GM19239 (cell line): ENCODE measurements around the gene MAN1C1.
"Not testable (repeated sequence)": the region's sequence is repeated elsewhere in the genome, so short reads cannot be mapped to it uniquely, and the experiment has no call there.

Experiments
- DNase-seq: peaks from one replicate; pipeline ENCODE4 v3.0.0; 2011; ENCODE audit warnings: low spot score; ENCODE audit not compliant: insufficient read length
- FAIRE-seq: peaks from 2 replicates; lab custom pipeline; 2011; peaks lifted over from hg19 to GRCh38; lab: Jason Lieb, UNC

The MAN1C1 gene

DNA sequence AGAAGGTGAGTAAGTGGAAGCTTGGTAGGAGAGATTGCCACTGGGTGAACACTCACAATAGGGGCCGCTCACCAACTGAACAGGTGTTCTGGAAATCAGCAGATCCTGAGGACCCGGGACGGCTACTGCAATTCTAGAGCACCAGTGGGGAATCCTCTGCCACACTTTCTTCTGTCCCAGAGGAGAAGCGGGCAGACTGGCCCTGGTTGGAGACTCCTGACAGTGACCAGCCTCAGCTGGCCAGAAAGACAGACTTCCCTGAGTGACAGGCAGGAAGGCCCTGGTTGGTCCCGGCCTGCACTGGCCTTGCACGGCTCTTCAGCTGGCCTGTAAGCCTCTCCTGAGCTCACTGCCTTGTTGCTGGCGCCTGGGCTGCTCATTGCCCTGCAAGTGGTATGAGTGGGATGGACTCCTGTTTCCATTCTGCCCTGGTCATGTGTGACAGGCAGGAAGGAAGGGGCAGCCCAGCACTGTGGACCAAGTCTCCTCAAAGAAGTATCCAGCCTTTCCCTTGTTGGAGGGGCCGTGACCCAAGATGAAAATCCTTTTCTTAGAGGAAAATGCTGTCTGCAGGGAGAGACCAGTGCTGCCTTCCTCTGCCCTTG lies 34.5 kb downstream of the MAN1C1 start:
- DNase-seq: no peak
- no peak for FAIRE-seq

DNA sequence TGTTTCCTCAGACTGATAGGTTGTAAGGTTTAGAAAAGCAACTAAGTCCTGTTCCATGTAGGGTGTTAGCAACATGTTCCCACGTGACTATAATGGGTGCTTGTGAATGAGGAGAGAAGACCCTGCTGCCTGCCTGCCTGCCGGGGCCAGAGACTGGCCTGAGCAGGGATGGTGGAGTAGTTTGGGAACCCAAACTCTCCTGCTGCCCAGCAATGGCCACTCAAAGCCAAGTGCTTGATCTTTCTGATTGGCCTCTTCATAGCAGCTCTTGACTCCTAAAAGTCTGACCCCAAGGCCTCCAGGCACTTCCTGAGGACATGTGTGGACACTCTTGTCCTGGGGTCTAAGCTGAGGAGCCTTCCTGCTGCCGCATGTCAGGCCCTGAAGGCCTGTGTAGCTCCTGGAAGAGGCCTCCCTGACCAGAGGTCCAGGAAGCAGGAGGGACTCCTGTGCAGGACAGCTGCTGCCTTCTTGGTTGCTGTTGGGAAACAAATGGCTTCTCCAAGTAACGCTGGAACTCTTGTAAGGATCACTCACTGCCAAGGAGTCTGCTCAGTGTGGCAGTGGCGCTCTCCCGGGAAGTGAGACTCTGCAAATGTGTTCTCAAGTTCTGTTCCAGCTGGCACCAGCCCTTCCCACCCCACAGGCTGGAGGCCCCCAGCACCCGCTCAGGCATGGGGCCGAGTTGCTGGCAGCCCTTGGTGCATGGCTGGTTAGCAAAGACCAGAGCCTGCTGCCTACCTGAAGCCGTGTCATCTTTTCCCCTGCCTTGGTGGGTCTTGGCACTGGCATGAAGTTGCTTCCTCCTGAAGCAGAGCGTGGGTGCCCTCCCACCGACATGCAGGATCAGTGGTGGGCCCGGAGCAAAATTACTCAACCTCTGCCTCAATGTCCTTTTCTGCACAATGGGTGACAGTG lies 35.5 kb downstream of the MAN1C1 start:
- DNase-seq: no peak
- FAIRE-seq: no peak

DNA sequence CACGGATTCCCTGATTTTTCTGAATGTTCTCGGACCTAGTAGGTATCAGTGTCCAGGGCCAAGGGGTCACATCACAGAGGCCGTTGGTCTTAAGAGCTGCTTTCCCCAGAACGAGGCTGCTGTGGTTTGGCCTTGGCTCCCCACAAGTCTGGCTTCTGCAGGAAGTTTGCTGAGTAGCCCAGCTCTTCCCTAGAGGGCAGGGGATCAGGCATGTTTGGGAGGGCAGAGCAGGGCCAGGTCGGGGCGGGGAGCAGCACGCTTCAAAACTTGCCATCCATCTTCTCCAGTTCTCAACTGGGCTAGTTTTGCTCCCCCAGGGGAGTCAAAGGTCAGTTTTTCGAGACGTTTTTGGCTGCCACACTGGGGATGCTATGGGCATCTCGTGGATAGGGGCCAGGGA lies 37.0 kb downstream of the MAN1C1 start:
- no peak for DNase-seq

DNA sequence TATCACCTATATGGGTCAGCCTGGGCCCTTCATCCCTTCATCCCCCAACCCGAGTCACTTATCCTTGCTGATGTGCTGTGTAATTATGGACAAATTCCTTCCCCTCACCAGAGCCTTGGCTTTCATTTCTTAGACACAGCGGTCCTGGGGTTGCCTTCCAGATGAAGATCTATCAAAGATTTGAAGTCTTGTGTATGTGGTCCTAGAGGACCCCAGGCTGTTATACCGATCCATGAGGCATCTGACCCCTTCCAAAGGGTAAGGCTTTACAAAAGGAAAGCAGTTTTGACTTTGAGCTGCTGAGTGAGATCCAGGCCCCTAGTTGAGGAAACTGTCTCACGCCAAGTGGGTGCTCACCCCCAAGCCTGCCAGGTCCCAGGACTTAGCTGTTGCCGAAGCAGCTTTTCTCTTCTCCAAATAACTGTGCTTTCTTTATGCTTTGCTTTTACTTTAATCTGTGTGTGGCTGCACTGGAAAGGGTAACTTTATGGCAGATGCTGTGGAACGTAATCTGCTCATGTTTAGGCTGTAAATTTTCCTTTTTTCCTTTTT lies 37.6 kb downstream of the MAN1C1 start:
- FAIRE-seq (no peak), DNase-seq (no peak)

More for the DNA sequence above, 37.0 kb downstream of the MAN1C1 start:
- no peak for FAIRE-seq

DNA sequence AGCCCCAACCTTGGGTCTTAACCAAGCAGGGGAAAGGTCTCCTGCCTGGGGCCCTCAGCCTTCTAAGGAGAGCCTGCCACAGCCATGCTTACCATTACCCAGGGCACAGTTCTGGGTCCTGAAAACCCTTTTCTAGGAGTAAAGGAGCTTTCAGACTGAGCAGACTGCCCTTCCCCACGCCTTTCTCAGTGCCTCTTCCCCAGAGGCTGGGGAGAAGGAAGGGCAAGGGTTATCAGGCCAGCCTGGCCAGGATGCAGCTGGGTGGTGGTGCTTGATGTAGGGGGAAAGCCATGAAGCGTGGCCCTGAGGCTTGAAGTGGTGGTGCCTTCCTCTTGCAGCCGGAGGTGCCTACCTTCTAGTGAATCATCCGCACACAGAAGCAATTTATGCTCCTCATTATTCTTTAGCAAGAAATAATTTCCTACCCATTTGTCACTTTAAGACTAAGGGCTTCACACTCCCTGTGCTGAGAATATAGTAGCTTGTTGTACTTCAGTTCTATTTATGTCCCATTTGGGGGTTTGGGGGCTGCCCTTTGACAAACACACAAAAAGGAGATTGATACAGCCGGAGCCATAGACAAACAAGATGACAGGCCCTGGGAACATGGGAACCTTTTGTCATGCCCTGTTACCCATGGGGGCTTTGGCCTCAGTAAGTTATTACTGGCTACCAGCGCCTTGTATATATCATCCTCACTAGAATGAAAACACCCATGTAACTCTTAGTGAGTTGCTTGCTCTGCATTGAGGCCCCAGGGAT lies 40.7 kb downstream of the MAN1C1 start:
- no peak for FAIRE-seq
- no peak for DNase-seq

DNA sequence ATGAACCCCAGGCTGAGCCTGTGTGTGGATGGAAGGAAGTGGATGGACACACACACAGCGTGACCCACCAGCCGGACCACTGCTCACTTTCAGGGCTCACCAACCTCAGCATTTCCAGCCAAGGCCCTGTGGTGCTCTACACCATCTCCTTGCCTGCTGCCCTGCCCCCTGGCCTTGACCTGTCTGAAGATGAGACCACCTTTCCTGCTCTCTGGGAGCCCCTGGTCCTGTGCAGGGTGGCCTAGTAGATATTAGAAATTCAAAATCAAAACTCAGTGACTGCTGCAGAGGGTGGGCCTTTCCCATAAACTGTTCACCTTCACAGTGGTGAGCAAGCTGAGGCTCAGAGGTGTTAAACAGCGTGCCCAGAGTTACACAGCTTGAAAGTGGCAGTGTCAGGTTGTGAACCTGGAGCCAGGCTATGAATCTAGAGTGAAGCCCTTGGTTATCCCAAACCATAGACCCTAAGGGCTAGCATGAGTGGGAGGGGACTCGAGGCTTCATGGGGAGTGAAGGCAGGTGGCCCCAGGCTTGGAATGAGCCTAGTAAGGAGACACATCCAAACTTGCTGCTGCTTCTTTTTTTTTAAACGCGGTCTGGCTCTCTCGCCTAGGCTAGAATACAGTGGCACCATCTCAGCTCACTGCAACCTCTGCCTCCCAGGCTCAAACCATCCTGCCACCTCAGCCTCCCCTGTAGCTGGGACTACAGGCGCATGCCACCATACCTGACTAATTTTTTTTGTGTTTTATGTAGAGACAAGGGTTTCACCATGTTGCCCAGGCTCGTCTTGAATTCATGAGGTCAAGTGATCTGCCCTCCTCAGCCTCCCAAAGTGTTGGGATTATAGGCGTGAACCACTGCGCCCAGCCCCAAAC lies 41.5 kb downstream of the MAN1C1 start:
- no peak for DNase-seq
- no peak for FAIRE-seq

DNA sequence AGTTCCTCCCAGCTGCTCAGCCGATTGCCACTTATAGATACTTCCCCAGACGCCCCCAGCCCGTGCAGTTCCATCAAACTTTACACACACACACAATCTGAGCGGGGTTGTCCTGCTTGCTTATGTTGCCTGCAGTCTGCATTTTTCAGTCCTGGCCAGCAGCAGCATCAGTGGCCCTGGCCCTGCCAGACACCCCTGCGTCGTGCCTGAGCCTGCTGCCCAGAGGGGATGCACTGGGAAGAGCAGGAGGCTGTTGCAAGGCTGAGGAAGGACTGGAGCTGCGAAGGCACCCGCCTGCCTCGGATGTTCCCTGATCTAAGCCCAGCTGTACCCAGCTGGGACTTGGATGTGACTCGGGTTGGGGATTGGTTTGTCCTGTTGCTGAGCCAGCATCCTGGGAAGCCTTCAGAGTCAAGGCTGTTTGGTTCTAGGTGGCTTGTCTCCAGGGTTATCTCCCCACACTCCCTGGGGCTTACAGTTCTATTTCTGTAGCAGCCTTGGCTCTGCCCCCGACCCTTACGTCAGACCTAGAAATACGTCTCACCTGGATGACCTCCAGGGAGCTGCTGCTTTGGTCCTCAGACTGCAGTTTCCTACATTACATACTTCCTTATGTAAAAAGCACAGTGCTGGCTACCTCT lies 42.3 kb downstream of the MAN1C1 start:
- FAIRE-seq (no peak), DNase-seq (no peak)

DNA sequence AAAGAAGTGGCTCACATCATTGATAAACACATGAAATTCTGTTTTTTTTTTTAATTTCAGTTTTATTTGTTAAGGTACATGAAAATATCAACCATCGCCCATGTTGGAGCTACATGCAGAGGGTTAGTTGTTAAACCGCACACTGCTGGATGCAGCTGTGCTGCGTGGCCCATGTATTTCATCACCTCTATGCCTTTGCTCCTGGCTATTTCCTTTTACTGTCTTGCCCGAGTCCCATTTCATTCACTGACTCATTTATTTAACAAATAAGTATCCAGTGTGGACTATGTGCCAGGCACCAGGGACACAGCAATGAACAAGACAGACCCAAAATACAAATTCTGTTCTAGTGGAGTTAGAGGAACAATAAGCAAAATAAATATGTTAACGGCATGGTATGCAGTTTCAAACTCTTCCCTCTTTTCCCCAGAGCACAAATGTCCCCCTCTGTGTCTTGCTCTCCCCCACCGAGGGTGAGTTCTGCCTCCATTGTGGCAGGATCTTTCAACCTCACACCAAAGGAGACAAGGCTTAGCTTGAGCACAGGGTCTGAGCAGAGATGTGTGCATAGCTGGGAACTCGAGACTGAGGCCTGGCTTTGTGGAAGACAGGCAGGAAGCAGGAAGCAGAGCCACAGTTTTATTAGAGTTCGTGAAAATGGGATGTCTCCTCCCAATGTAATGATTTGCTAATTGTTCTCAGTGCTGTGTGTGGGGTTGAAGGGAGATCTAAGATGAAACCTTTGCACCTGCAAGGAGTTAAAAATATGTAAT lies 44.6 kb downstream of the MAN1C1 start:
- FAIRE-seq (no peak), DNase-seq (no peak)

DNA sequence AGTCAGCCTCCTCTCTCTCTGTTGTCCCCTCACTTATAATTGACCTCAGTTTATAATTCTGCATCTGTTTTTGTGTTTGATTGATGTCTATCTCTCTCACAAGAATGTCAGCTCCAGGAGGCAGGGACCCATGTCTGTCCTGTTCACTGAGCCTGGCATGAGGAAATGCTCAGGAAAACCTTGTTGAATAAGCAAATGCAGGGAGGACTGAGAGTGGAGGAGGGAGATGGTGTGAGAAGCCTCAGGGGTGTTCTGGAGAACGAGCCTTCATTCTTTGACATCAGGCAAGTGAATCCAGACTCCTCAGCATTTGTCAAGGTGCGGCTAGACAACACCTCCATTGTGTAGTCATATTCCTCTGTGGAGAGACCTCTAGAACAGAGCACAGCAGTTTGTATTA lies 45.5 kb downstream of the MAN1C1 start:
- DNase-seq (no peak), FAIRE-seq (no peak)

DNA sequence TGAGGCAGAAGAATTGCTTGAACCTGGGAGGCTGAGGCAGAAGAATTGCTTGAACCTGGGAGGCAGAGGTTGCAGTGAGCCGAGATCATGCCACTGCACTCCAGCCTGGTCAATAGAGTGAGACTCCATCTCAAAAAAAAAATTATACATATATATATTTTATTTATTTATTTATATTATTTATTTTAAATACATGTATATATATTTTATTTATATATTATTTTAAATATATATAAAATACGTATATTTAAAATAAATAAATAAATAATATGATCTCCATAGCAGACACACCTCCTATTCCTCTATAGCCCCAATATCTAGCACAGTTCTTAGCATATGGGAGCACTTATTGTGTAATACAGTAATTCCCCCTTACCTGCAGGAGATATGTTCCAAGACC lies 46.4 kb downstream of the MAN1C1 start:
- not testable (repeated sequence) for FAIRE-seq, DNase-seq

DNA sequence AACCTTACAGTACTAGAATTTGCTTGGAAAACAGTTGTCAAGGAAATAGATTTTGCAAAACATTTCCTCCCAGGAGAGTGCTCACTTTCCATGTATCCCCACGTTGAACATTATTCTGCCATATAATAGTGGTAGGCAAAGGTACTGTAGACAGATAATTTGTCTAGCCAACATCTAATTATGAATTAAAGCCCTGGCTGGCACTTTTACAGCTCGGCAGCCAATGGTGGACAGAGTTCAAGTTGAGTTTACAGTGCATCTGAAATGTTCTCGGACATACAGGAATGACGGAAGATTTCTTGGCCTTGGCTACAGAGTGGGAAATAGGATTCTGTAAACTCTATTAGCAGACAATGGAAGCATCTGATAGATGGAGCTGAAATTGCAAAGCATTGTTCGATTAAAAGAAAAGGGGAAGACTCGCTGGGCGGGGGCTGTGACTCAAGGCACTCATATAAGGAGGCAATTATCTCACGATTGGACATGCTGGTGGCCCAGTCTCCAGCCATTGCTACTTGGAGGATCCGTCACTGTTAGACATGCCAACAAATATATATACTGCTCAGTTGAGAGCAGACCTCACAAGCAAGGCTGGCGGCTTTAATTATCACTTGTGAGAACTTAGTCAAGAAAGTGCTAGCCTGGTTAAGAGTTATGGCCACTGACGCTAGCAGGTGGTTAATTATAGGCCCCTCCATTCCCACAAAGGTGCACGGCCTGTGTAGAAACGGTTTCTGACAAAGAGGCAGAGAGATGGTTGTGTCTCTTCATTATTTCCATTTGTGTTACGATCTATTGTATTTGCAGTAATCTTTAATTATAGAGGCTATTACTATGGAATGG lies 48.0 kb downstream of the MAN1C1 start:
- DNase-seq (no peak), FAIRE-seq (no peak)

DNA sequence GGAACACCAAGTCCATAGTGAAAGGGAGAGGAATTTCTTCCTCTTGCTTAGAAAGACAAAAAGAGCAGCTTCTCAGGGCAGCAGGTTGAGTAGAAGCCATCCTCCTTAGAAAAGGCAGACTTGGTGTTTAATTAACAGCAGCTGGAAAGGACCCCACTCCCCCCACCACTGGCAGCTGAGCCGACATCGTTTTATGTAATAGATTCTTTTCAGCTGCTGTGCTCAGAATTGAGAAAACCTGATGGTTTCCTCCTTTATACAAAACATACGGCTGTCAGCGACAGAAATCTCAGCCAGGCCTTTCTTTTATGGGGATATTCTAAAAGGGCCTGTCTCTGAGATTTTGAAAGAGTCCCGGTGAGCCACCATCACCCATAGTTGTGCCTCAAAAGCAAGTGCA lies 49.9 kb downstream of the MAN1C1 start:
- no peak for DNase-seq
- FAIRE-seq: no peak

DNA sequence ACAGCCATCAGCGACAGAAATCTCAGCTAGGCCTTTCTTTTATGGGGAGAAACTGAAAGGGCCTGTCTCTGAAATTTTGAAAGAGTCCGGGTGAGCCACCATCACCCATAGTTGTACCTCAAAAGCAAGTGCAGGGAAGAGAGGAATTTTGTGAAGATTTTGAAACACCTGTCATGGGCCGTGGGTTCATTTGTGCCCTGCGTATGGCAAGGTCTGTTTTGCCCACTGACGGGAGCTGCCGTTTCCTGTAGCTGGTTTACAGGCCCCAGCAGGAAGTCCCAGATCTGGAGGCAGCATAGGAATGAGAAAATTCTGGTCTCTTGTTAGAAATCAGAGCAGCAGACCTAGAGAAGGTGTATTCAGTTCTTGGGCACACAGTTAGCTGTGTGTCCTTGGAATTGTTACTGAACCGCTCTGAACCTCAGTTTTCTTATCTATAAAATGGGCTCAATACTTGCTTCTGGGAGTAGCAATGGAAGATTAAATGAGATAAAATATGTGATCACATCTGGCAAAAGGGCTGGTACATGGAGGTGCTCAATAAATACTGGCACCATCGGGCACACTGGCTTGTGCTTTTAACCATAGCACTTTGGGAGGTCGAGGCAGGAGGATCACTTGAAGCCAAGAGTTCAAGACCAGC lies 52.5 kb downstream of the MAN1C1 start:
- no peak for FAIRE-seq
- DNase-seq: no peak

DNA sequence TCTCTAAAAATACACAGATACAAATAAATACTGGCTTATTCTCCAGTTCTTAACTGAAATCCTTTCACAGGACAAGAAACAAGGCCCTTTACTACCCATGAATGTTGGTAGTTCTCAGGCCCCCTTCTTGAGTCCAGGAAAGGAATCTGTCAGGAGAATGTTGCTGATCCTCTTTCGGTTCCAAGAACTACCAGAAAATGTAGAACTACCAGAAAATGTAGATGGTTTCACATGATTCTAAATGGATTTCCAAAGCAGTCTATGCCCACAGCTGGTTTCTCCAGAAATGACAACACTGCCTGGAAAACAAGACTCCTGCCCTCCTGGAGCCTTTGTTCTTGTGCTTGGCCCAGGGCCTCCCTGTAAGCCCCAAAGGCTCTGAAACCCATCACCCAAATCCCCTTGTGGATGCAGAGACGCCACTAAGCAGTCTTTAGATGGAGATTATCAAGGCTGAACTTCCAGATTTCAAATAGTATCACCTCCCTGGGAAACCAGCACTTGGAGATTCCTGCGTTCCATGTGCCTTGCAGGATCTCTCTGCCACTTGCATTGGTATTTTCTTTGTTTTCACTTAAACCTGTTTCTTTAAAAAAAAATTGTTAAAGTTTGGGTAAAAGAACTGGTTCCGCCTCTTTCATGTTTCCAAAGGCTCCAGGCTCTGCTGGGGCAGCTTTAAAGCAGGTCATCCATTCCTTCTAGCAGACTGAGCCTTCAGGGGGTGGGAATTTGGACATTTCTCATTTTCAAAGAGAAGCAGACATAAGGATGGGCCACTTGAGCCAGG lies 53.4 kb downstream of the MAN1C1 start:
- FAIRE-seq (no peak), DNase-seq (no peak)

DNA sequence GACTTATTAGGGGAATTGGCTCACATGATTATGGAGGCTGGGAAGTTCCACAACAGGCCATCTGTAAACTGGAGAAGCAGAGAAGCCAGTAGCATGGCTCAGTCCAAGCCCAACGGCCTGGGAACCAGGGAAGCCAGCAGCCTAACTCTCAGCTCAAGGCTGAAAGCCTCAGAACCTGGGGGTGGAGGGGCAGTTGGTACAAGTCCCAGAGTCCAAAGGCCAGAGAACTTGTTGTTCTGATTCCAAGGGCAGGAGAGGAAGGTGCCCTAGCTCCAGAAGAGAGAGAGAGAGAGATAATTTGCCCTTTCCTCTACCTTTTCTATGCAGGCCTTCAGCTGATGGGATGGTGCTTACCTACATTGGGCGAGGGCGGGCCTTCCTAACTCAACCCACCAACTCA lies 55.3 kb downstream of the MAN1C1 start:
- FAIRE-seq (no peak), DNase-seq (no peak)

DNA sequence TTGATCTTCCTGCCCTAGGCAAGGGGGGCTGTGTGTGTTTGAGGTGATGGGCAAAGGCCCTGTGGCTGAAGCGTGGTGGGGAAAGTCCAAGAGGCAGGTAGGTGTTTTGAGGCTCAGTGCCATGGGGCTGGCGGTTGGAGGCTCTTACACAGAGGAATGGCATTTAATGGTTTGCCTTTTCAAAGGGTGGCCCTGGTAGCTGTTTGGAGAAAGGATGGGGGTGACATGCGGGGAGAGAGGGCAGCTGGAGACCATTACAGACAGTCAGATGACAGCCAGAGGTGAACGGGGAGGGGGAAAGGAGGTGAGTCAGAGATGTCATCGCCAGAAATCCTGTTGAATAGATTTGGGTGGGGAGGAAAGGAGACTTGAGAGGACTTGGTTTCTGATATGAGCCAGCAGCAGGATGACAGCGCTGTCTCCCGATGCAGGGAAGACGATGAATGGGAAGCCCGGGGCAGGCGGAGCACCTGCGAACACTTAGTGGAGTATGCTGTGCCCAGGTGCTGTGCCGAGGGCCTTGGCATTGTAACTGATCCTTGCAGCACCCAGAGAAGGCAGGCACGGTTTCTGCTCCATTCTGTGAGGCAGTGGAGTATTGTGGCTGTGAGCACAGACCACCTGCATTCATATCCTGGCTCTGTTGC lies 56.3 kb downstream of the MAN1C1 start:
- FAIRE-seq: no peak
- no peak for DNase-seq
